Raji (cell line): ENCODE data around the gene STUM.

ENCODE experiments used
- POLR2A ChIP-seq: IDR thresholded peaks from 2 replicates; pipeline ENCODE4 v1.6.1; 2011; ENCODE audit warnings: low read depth, low read length, control low read depth; ENCODE audit not compliant: insufficient read depth

Gene STUM

DNA sequence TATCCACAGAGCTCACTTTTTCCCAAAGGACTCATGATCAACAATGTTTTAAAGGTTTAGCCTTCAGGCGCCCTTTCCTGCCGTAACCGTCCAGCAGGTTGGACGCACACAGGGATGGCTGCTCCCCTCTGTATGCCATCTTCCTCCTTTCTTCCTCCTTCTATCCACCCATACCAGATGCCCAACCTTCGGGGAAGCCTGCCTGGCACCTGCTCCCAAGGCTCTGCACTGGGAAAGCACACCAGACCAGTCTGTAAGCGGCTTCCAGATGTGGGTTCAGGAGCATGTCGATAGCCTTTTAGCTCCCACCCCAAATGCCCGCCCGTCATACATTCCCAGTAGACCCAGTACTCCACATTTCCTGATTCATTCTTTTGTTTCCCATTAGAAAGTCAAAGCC is 52.9 kb downstream of the STUM start:
- no peak for TF ChIP-seq POLR2A

DNA sequence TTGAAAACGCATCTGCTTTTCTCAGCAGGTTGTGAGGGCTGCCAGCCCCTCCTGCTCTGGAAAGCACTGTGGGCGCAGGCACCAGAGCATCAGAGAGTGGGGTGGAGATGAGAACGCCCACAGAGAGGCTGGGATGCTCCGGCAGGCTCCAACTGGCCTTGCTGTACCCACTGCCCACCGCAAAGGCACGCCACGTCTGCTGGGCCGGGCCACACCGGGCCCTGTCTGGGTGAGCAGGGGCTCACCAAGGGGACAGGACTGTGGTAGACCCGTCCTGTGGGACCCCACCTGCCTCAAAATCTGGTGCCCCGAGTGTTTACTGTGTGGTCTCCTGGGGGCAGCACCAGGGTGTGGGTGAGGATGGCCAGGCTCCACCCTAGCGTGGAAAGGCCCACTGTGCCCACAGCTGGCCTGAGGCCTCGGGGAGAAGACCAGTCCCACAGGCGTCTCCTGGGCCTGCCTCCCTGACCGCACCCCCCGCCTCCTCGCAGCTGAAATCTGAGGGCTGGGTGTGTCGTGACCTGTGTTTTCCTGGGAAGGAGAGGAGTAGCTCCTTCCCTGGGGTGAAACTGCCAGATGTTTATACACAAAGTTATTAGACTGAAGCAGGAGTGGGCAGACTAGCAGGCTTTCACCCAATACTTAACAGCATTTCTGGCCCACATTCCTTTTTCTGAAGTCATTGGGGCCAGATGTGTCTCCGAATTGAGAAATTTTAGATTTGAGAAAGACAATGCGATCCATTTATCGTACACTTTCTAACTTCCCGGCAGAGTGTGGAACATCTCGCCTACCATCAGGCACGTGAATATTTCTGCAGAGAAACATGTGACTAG is 53.8 kb downstream of the STUM start:
- TF ChIP-seq POLR2A, result no peak

DNA sequence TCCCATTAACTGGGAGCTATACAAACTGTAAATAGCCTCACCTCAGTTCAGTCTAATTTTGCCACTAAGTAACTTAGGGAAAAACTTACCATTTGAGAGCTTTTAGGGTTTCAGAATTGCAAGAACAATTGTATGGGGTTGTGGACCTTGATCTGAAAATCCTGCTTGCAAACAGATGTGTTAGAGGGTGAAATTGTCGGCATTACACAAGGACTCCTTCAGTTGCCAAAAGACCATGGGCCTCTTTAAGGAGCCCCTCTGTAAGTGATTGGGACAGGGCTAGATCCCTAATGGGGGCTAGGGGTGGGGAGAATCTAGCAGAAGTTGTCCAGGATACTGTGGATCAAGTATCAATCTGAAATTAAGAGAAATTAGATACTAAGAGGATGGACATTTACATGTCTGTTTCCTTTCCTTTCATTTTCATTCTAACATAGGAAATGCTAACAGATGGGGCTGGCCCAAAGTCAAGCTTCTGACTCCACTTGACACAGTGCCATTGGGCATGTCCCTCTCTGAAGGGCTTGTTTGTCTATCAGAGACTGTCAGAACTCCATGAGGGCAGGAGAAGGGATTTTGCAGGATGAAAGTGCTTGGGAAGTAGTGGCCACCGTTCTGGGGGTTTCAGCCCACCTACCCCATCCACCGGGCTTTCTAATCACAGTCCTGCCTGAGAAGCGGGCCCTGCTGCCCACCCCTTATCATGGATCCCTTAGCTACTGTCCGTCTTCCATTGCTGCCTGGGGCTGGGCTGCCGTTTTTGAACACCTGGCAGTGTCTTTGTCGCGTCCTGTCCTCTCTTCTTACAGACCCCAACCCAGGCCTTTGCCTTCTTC is 54.7 kb downstream of the STUM start:
- TF ChIP-seq POLR2A, result no peak

DNA sequence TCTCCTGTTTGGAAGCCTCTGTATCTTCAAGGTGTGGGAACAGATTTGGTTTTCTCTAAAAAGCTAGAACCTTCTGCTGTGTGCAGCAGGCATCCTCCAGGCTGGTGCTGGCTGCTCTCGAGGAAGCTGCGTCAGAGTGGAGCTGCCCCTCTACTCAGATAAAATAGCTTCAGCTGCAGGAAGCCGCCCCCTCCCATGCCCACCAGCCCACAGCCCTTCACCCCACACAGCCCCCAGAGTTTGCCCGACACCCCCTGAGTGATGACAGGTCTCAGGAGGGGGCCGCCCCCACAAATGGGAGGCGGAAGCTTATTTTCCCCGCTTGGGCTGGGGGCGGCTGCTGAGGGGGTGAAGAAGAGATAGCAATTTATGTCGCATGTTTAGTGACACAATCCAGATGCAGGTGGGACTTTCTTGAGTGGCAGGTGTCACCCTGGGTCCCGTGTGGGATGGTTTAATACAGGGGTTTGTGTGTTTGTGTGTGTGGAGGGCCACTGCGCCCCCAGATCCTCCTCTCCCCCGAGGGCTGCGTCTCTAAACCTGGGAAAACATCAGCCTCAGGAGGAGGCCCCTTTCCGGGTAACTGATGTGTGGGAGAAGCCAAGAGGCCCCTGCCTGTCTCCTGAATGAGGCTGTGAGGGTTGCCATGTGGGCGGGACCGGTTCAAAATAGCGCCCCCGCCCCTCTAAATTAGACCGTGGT is 55.4 kb downstream of the STUM start:
- TF ChIP-seq POLR2A, result no peak

DNA sequence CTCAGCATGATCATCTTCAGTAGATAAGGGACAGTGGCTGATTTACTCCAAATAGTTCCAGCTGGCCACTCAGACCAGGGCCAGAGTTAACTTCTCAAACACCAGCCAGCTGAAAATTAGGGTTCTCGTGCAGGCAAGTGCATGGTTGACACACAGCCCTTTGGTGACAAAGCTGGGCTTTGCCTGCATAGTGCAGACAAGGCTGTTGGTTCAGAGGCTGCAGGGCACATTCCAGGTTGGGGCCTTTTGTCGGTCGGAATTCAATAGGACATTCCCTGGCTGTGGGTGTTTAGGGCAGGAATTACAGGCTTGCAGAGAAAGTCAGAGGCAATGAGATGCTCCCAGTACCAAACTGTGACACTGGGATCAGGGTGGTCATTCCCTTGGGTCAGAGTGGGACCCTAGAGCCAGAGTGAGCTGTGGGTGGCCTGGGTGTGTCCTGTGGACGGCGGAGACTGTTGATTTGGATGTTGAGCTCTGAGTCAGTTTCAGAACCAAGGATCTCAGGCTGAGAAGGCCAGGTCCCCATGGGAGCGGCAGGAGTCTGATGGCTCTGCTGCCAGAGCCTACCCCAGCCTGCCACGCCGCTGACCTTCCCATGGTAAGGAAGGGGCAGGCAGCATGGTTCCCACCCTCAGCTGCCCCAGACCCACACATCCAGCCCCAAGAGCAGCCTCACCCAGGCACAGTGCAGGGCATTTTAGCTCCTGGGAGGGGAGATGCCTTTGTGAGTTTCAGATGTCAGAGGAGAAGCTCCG is 56.2 kb downstream of the STUM start:
- TF ChIP-seq POLR2A, result no peak

DNA sequence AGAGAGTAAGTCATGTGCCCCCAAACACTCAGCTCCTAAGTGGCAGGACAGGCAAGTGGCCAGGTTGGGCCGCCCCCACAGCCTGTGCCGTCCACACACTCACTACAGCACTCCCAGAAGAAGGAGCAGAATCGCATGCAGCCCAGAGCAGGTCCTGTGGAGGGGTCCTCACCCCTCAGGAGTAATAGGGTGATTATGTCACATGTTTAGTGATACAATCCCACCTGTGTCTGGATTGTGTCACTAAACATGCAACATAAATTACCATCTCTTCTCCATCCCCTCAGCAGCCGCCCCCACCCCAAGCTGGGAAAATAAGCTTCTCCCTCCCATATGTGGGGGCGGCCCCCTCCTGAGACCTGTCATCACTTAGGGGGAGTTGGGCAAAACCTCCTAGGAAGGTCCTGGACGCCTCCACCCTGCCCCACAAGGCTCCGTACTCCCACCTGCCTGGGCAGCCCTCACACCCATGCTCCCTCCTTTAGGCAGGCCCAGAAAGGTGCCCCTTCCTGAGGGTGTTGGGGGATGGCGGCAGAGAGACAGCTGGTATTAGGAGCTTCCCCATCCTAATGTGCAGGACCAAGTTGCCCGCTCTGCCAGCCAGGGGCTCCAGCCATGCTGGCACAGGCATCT is 56.9 kb downstream of the STUM start:
- no peak for TF ChIP-seq POLR2A

DNA sequence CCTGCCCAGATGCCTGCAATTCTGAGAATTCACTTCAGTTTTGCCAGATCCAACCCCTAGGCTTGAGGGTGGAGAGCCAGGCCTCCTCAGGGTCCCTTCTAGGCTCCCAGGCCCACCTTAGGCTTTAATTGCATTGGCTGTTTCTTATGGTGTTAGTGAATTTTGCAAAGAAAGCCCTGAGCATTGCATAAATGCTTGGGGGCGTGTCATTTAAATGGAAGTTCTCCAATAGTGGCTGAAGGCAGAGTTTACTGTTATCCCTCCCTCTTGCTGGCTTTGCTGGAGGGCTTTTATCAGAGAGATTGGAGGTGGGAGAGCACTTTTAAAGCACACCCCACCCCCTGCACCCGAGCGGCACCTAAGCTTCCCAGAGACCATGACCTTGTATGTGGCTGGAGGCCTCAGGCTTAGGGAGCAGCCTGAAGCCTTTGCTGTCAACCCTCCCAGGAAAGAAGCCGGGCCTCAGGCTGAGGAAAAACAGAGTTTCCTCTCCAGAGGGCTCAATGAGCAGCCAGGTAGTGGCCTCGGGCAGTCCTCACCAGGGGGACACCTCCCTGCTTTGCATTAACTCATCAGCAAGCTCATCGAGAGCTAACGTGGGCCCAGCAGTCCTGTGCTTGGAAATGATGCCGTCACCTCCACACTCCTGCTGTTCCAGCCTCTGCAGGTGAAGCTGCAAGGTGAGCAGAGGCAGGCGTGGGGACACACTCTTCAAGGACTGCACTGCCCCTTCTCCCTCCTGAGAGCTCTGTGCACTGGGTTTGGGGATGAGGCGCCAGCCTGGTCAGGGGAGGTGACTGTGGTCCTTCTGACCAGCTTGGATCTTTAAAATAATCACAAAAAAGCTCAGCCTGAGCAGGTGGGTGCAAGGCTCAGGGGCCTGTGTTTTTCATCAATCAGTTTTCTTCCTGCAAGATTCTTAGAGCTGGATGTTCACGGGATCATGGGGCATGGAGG is 58.0 kb downstream of the STUM start:
- no peak for TF ChIP-seq POLR2A

DNA sequence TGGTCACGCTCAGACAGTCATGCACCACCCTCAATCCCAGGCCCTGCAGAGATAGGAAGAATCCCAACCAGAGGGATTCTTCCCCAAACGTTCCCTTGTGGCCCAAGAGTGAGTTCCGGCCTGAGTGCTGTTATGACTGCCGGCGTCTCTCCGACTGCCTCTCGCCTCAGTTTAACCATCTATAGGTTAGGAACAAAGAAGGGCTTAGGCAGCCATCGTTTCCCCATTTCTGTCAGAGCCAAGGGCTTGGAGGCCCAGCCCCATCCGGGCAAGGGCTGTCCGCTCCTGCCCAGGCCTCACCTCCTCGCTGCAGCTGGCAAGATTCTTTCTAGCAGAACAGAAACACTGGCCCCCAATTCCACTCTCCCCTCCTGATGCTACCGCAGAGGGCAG is 58.7 kb downstream of the STUM start:
- no peak for TF ChIP-seq POLR2A

DNA sequence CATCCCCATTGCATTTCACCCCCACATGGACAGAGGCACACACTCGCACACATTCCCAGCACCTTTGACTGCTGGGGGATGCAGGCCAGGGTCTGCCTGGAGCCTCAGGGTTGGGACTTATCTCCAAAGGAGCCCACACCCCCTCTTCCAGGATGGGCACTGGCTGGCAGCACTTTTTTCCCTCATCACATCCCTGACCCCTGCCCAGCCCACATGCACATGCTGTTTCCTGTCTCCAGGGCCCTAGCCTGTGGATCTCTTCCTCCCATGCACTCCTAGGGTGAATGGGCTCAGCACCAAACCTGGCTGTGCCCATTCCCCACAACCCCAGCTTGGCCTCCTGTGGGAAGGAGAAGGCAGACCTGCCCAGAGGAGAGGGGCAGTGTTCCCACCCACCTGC is 59.3 kb downstream of the STUM start:
- no peak for TF ChIP-seq POLR2A

DNA sequence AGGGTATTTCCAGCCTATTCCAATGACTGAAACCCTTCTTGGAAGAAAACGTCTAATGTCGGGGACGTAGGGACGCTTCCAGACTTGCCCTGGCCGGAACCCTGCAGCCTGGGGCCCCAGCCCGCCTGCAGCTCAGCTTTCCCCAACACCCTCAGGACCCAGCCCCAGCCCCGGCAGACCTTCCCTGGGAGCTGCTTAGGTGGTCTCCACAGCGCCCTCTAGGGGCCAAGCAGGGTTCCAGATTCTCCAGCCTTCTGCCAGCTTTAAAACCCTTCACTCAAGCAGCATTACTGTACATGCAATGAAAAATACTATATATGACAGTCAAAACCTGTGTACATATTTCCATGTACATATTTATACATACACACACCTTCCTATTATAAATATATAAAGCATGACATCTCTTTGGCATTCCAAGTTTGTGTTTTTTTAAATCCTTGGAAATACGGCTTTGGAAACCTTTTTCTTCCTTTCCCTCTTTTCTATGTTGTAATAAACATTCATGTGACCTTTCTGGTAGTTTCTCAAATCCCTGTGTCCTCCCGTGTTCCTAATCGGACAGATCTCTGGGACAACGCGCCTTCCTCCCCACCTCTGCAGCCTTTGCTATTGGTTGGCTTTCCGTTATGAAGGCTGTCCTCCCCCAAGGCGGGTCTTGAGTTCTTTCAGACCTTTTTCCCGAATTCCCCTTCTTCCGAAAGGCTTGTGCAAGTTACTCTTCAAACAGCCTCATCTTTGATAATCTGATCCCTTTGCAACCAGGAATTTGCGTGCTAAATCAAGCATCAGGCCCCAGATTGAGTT is 60.3 kb downstream of the STUM start:
- no peak for TF ChIP-seq POLR2A

DNA sequence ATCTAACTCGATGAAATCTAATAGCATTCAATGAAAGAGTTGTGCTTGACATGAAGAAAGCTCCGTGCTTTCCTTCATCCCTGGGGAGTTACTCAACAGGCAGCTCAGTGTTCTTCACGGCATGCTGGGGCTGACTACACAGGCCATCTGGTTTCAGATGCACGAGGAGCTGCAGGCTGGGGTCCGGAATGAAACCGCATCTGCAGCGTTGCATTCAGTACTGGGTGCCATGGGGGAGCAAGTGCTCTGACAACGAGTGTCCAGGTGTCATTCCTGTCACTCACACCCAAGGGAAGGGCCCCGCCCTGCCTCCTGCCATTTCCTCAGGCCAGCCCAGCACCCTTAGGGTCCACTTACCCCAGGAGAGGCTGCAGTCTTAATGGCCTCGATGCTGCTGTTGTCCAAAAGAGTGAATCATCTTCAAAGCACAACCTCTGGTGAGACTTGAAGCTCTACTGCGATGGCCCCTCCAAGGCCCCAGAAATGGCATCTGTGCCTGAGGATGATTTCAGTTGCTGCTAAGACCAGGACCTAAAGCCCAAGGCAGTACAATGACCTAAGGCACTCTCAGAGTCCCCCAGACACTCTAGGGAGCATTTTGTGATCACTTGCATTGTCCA is 61.4 kb downstream of the STUM start:
- no peak for TF ChIP-seq POLR2A

DNA sequence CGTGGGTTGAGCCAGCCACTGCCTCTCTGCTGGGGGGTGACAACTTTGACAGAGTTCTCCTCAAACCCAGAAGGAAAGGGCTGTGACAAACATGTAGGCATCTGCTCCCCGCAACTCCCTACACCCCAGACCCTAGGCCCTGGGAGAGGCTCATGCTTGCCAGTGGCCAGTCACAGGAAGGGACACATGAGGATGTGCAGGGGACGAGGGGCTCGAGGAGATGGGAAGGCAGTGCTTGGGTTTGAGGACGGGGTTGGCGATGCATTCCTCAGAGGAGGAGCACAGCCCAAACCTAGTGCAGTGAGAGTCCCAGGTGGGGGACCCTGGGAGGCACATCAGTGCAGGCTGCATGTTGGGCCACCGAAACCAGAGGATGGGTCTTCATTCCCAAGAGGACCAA is 62.1 kb downstream of the STUM start:
- TF ChIP-seq POLR2A, result no peak
